ENCODE results near the gene NMNAT3. TPM values are rescaled to one million over a fixed set of nuclear protein-coding genes. Genes with fewer than 3 reads are reported as not detected.

Gene NMNAT3
- polyA plus RNA-seq, 1 donor: 5.2 TPM

GRCh38 chr3:139675327-139675726, 2.4 kb downstream of the NMNAT3 start:
- no peak for DNase-seq (ENCODE audit: low read depth)

DNA sequence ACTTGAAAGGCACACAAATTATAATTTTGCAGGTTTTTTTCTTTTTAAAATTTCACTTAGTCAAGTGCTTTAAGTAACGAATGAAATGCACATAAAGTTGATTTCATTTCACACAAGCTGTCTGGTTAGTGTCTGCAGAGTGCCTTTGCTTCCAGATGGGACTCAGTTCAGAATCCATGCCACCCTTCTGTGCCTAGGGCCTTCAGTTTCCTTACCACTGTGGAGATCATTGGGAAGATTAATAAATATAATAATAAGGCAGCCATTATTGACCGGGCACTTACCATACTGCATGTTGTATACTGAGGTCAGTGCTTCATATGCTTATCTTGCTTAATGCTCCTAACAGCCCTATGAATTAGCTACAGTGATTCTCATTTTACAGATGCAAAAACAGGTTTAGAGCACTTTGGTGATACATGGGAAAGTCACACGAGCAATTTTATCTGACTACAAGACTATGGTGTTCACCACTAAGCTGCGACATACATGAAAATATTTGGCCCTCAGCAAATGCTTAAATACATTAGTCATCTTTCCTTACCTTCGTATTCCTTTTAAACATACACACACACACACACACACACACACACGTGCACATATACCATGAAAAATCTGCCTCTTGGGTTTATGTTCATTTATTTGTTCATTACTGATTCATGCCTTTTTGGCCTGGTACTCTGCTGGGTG, 3.1 kb downstream of the NMNAT3 start:
- no peak for DNase-seq (ENCODE audit: low read depth)

GRCh38 chr3:139672884-139673283, 4.9 kb downstream of the NMNAT3 start:
- no peak for DNase-seq (ENCODE audit: low read depth)

DNA sequence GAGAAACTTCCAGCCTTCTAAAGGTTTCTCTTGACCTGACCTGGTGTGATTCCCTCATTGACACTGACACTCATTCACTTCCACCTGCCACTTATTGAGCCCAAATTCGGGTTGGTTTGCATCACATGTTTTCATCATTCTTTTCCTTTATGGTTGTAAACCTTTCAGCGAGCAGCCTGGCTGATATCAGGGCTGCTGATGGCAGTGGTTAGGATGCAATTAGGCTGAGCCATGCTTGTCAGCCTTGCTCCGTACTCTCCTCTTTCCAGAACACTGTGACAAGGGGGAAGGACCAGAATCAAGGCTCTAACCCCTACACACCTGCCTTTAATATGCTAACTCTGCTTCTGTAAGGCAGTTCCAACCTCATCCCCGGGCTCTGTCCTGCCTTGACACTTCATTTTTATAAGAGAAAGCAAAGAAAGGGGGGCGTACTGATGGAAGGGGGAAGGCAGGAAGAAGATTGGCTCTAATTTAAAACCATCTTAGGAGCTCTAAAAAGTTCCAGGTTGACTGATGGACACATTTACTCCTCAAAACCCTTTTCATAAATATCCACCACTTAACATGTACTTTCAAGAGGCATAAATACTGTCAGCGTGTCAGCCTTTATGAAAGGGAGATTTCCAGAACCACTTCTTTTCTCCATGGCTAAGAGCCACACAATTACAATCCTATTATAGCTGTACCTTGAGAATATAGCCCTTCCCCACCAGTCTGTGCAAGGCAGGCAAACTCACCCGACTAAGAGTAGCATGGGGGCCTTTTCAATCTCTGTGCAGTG, 5.7 kb downstream of the NMNAT3 start:
- DNase-seq (ENCODE audit: low read depth): no peak

GRCh38 chr3:139671107-139671506, 6.7 kb downstream of the NMNAT3 start:
- no peak for DNase-seq (ENCODE audit: low read depth)

GRCh38 chr3:139670196-139670595, 7.6 kb downstream of the NMNAT3 start:
- no peak for DNase-seq (ENCODE audit: low read depth)

- no peak for DNase-seq (ENCODE audit: low read depth)
Measured at GRCh38 chr3:139668332-139668731, 9.4 kb downstream of the NMNAT3 start.

DNA sequence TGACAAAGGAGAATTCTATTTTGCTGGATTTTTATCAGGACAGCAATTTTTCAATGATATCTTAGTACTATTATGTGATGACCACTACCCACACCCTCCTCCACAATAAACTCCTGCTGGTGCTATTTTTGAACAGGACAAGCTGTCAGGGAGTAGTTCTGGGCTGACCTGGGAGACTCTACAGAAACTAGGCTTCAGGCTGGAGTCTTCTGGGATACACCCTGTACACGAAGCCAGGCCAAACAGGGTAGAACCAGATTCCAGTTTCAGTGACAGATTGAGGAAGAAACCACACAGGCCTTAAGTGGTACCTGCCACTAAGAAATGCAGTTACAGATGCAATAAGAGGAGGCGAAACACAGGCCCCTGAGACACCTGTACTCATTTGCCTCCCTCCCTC, 12.8 kb downstream of the NMNAT3 start:
- no peak for DNase-seq (ENCODE audit: low read depth)

GRCh38 chr3:139660269-139660668, 17.5 kb downstream of the NMNAT3 start:
- DNase-seq (ENCODE audit: low read depth): no peak

DNA sequence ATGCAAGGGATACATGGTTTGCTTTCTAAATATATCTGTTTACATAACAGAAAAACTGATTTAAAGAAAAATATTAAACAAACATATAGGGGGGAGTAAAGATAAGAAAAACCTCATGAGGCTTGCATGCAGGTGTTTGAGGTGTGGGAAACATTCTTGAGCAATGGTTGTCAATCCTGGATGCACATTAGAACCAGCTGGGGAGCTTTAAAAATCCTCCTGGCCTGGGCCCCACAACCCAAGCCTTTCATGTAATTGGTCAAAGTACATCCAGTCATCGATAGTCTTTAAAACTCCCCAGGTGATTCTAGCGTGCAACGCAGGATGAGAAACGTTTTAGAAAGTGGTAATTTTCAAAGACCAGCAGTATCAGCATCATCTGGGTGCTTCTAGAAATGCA, 18.3 kb downstream of the NMNAT3 start:
- no peak for DNase-seq (ENCODE audit: low read depth)

DNA sequence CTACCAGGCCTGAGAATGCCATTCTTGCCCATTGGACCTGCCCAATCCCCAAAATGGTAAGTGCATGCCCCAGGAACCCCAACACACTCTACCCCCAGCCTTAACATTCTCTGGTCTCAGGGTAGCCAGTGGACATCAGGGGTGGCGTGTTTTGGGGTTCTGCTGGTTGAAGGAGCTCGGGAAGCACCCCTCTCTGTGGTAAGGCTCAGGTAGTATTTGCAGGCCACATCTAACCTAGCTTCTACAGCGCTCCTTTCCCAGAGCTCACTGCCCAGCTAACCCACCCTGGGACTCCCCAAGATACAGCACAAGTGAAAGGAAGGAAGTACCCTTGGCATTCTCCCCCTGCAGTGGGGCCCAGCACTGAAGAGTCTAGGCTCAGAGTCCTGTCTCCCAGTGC, 19.8 kb downstream of the NMNAT3 start:
- no peak for DNase-seq (ENCODE audit: low read depth)

DNA sequence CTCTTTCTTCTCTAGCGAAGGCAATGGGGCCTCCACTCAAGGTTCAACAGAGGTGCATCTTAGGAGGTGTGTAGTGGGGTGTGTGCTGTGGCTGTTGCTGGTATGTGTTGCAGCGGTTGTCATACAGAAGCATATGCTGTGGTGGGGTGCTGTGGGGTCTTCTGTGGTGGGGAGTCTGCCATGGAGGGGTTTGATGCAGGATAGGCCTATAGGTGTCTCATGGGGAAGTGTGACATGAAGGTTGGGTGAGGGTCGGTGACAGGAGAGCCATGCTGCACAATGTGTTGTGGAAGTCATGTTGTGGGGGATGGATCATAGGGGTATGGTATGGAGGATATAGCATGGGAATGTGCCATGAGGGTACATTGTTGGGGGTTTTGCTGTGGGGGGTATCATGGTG, 20.3 kb downstream of the NMNAT3 start:
- DNase-seq (ENCODE audit: low read depth): no peak

GRCh38 chr3:139655909-139656595, 21.7 kb downstream of the NMNAT3 start:
- peak; percentile 45 for DNase-seq (ENCODE audit: low read depth)

DNA sequence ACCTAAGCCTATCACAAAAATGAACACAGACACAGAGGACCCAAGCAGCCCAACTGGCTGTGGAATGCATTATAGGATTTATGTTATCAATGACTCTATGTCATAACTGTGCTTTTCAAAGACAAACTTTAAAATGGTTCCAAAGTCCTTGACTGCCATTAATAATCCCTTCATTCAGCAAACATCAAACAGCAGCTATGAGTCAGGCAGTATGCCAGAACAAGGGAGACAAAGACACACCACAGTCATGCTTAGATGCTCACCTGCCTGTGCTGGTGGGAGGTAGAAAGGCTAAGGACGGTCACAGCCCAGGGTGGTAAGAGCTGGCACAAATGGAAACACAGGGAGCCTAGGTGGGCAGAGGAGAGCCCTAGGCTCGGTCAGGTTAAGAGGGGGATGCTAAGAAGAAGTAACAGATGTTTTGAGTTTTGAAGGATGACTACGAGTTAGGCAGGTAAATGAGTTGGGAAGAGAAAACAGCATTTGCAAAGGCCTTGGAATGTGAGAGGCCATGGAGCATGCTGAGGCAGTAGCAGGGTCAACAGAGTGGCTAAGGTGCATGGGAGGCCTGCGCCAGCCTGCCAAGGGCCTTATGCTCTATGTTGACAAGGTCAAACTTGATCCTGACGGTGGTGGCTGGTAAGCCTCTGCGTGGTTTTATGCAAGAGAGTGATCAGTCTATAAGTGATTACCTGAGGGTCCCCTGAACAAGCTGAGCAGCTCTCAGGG, 23.0 kb downstream of the NMNAT3 start:
- DNase-seq (ENCODE audit: low read depth): no peak

- DNase-seq (ENCODE audit: low read depth): no peak
Measured at GRCh38 chr3:139653582-139653981, 24.2 kb downstream of the NMNAT3 start.

- DNase-seq (ENCODE audit: low read depth): no peak
Measured at GRCh38 chr3:139652561-139652960, 25.2 kb downstream of the NMNAT3 start.

- no peak for DNase-seq (ENCODE audit: low read depth)
Measured at GRCh38 chr3:139647866-139648435, 29.8 kb downstream of the NMNAT3 start.

- no peak for DNase-seq (ENCODE audit: low read depth)
Measured at GRCh38 chr3:139646512-139646911, 31.3 kb downstream of the NMNAT3 start.

DNA sequence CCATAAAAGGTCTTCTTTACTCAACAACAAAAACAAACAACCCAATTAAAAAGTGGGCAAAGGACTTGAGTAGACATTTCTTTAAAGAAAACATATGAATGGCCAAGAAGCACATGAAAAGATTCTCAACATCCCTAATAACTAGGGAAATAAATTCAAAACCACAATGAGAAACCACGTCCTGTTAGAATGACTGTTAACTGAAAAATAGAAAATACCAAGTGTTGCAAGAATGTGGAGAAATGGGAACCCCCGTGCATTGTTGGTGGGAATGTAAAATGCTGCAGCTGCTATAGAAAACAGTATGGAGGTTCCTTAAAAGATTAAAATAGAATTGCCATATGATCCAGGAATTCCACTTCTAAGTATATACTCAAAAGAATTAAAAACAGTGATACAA, 34.8 kb downstream of the NMNAT3 start:
- DNase-seq (ENCODE audit: low read depth): no peak

DNA sequence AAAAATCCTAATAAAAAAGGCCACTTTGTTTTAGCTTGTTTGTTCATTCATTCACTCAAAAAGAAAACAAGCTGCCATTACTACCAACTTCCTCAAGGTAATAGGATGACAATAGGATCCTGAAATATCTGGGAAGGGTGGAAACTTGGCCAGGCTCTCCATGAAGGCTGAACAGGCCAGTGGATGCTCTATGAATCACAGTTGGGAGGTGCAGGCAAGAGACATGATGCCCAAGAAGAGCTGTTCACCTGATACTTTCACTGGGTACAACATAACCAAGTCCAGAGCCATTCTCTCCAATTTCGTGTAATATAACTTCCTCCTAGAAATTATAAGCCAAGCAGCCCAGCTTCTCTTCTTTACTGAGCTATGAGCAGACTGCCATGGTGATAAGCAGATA, 37.3 kb downstream of the NMNAT3 start:
- no peak for DNase-seq (ENCODE audit: low read depth)

GRCh38 chr3:139639662-139640061, 38.1 kb downstream of the NMNAT3 start:
- DNase-seq (ENCODE audit: low read depth): no peak

- no peak for DNase-seq (ENCODE audit: low read depth)
Measured at GRCh38 chr3:139638518-139638917, 39.3 kb downstream of the NMNAT3 start.

Data from forelimb muscle (tissue), 1 donor.